Glutamatergic neuron (in vitro differentiated cells): ENCODE measurements around the gene SNAP23. TPM values are rescaled to one million over a fixed set of nuclear protein-coding genes. Genes with fewer than 3 reads are reported as not detected.

ENCODE experiments used
- DNase-seq: peaks from one replicate; pipeline ENCODE4 v3.0.0; 2022
- H3K27ac Mint-ChIP-seq: one replicate; pipeline ENCODE4 v1.8.0; 2020; ENCODE audit warnings: mild to moderate bottlenecking, mixed read lengths, inconsistent platforms; ENCODE audit not compliant: unreplicated experiment
- H3K27me3 Mint-ChIP-seq: one replicate; pipeline ENCODE4 v1.8.0; 2020; ENCODE audit warnings: mild to moderate bottlenecking, moderate library complexity, mixed read lengths, inconsistent platforms; ENCODE audit not compliant: unreplicated experiment
- H3K36me3 Mint-ChIP-seq: one replicate; pipeline ENCODE4 v1.8.0; 2020; ENCODE audit warnings: mild to moderate bottlenecking, mixed read lengths, inconsistent platforms; ENCODE audit not compliant: unreplicated experiment
- H3K4me1 Mint-ChIP-seq: one replicate; pipeline ENCODE4 v1.8.0; 2020; ENCODE audit warnings: mild to moderate bottlenecking, low read depth, mixed read lengths, inconsistent platforms; ENCODE audit not compliant: unreplicated experiment
- H3K4me3 Mint-ChIP-seq: one replicate; pipeline ENCODE4 v1.8.0; 2020; ENCODE audit warnings: mild to moderate bottlenecking, mixed read lengths, inconsistent platforms; ENCODE audit not compliant: unreplicated experiment
- H3K9me3 Mint-ChIP-seq: one replicate; pipeline ENCODE4 v1.8.0; 2020; ENCODE audit warnings: mild to moderate bottlenecking, moderate library complexity, mixed read lengths, inconsistent platforms; ENCODE audit not compliant: unreplicated experiment
- total RNA-seq: library from RNA; stranded (reverse); fragmentation: NEBNext Ultra II Directional; extraction: Animal tissue kit (Norgen Biotek cat#: 25700); gene quantifications from one replicate; pipeline ENCODE4 v1.2.1, GENCODE V29; 2021; ENCODE audit not compliant: unreplicated experiment
- TF ChIP-seq, protein P1 (sequence below): fragments of 200-600 bp; sonication (generic); IDR thresholded peaks from one replicate; pipeline ENCODE4 v1.5.0; 2021; ENCODE audit not compliant: partially characterized antibody, unreplicated experiment

The SNAP23 gene
- total RNA-seq, 1 donor from 2014 or later, result 15.2 TPM

DNA sequence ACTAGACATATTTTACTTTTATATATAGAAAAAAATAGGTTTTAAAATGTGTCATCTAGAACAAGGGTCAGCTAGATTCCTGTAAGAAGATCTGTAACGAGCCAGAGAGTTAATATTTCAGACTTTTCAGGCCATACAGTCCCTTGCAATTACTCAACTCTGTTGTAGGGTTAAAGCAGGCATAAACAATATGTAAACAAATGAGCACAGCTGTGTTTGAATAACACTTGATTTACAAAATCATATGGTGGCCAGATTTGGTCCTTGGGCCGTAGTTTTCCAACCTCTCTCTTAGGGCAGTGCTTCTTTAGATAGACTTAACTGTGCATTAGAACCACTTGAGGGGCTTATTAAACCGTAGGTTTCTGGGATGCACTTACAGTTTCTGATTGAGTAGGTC lies 33.5 kb downstream of the SNAP23 start:
- no peaks in the 10 kb centered on the region for H3K27me3 Mint-ChIP-seq
- no peak overlapping the region for H3K4me3 Mint-ChIP-seq
- no peak overlapping the region for H3K27ac Mint-ChIP-seq
- H3K4me1 Mint-ChIP-seq, result no peaks in the 10 kb centered on the region
- no peaks in the 10 kb centered on the region for H3K36me3 Mint-ChIP-seq
- H3K9me3 Mint-ChIP-seq, result no peaks in the 10 kb centered on the region
- DNase-seq, result no peak
- TF ChIP-seq, protein P1, sequence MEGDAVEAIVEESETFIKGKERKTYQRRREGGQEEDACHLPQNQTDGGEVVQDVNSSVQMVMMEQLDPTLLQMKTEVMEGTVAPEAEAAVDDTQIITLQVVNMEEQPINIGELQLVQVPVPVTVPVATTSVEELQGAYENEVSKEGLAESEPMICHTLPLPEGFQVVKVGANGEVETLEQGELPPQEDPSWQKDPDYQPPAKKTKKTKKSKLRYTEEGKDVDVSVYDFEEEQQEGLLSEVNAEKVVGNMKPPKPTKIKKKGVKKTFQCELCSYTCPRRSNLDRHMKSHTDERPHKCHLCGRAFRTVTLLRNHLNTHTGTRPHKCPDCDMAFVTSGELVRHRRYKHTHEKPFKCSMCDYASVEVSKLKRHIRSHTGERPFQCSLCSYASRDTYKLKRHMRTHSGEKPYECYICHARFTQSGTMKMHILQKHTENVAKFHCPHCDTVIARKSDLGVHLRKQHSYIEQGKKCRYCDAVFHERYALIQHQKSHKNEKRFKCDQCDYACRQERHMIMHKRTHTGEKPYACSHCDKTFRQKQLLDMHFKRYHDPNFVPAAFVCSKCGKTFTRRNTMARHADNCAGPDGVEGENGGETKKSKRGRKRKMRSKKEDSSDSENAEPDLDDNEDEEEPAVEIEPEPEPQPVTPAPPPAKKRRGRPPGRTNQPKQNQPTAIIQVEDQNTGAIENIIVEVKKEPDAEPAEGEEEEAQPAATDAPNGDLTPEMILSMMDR, result no peak

DNA sequence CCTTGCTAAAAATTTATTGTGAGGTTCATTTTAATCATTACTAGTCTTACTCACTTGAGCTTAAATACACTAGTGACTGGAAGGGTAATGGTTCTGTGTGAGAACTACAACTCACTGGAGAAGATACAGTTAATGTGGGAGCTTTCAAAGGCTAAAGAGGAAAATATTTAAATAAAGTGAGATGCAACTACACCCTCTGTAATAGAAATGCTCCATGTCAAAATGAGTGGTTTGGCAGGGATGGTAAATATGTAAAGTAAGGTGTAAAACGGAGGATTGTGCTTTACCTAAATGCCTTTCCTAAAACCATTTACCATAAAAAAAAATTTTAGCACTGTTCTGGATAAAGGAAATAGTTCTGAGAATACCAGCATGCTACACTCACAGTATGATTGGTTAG lies 37.8 kb downstream of the SNAP23 start:
- Mint-ChIP-seq H3K27me3 (no peaks in the 10 kb centered on the region), H3K4me3 (no peak overlapping the region), H3K36me3 (no peaks in the 10 kb centered on the region), H3K27ac (no peak overlapping the region), H3K4me1 (no peaks in the 10 kb centered on the region), H3K9me3 (no peaks in the 10 kb centered on the region)
- DNase-seq, result no peak
- TF ChIP-seq, protein P1, result no peak

DNA sequence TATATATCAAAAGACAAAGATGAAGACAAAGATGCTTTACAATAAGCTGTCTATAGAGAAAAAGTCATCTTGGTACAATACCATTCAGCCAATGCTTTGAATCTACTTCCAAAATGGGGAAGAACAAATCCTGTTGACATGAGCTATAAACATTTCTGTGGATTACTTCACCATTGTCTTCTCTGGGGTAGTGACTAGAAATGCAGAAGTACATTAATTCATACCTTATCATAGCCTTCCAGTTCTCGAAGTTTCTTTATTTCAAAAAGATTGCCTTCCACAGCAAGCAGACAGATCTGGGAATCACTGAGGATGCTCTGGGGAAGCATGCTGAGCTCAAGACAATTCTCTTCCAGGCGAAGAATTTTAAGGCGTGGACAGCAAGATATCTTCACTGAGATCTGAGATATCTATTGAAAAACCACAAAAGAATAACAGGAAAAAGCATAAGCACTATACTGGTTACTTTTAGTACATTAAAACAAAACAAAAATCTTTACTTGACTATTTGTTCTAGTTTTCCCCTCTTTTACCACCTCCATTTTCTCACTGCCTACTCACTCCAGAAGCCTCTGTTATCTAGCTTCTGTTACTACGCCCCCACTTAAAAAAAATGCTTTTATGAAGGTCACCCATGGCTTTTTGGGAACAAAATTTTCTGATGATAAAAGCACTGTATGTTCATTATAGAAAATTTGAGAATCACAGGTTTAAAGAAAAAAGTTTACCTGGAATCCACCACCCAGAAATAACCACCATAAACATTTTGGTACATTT lies 49.6 kb downstream of the SNAP23 start:
- TF ChIP-seq, protein P1, result no peak
- peaks cover 4% of the 10 kb centered on the region for H3K9me3 Mint-ChIP-seq
- H3K4me3 Mint-ChIP-seq, result no peak overlapping the region
- H3K36me3 Mint-ChIP-seq, result no peaks in the 10 kb centered on the region
- peaks cover 12% of the 10 kb centered on the region for H3K27me3 Mint-ChIP-seq
- peaks cover 16% of the 10 kb centered on the region for H3K4me1 Mint-ChIP-seq
- H3K27ac Mint-ChIP-seq, result no peak overlapping the region
- DNase-seq, result no peak

DNA sequence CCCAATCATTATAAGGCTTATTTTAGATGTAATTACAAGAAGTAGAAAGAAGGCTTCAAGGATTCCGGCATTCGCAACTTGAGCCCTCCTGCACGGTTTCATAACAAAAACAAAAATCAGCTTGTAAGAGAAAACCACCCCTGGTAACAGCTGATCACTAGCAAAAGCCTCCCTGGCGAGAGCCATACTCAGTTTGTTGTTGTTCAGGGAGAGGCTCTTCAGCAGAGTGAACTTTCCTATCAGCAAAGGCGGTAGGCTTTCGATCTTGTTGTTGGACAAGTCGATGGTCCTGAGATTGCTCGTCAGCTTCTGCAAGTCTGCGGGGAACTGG lies 52.4 kb downstream of the SNAP23 start:
- Mint-ChIP-seq H3K27me3 (peaks cover 12% of the 10 kb centered on the region), H3K9me3 (peaks cover 4% of the 10 kb centered on the region), H3K27ac (peak overlapping the region; percentile 95), H3K36me3 (no peaks in the 10 kb centered on the region), H3K4me3 (peak overlapping the region; percentile 97), H3K4me1 (peaks cover 19% of the 10 kb centered on the region)
- no peak for DNase-seq
- TF ChIP-seq, protein P1, result no peak

GRCh38 chr15:42548249-42549031 lies 53.0 kb downstream of the SNAP23 start, which contains the start of the genes HAUS2 and LRRC57:
HAUS2 (plus strand) TSS chr15:42548838; CDS start chr15:42548873, 35 bp downstream.
LRRC57 (minus strand) TSS chr15:42548793; CDS start chr15:42548434, 359 bp downstream.
- peaks cover 19% of the 10 kb centered on the region for H3K4me1 Mint-ChIP-seq
- TF ChIP-seq, protein P1, result no peak
- peak within 1 kb of the TSS; percentile 95 for H3K27ac Mint-ChIP-seq
- peaks cover 12% of the 10 kb centered on the region for H3K27me3 Mint-ChIP-seq
- DNase-seq, result peak; percentile 96
- no peaks in the 10 kb centered on the region for H3K36me3 Mint-ChIP-seq
- H3K9me3 Mint-ChIP-seq, result peaks cover 4% of the 10 kb centered on the region
- H3K4me3 Mint-ChIP-seq, result peak within 1 kb of the TSS; percentile 97
